ENCODE results near the gene OR2AG2.

DNA sequence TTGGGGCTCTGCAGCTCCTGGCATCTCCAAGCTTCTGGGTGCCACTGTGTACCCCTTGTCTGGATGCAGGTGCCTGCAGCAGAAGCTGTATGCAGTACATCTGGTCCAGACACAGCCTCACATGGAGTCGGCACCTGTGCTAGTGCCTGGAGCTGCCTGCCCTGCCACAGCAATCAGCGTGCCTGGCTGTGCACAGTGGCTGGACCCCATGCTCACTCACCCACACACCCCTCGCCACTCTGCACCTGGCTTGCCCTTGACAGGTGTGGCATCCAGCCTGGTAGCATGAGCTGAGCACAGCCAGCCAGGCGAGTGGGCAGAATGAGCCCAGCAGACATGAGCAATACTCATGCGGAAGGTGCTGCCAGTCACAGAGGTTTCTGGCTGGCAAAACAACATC is 47.2 kb upstream of the OR2AG2 start:
- no peak for TF ChIP-seq CTCF (IDR thresholded peaks at IDR 0.05)
- TF ChIP-seq, protein P1, sequence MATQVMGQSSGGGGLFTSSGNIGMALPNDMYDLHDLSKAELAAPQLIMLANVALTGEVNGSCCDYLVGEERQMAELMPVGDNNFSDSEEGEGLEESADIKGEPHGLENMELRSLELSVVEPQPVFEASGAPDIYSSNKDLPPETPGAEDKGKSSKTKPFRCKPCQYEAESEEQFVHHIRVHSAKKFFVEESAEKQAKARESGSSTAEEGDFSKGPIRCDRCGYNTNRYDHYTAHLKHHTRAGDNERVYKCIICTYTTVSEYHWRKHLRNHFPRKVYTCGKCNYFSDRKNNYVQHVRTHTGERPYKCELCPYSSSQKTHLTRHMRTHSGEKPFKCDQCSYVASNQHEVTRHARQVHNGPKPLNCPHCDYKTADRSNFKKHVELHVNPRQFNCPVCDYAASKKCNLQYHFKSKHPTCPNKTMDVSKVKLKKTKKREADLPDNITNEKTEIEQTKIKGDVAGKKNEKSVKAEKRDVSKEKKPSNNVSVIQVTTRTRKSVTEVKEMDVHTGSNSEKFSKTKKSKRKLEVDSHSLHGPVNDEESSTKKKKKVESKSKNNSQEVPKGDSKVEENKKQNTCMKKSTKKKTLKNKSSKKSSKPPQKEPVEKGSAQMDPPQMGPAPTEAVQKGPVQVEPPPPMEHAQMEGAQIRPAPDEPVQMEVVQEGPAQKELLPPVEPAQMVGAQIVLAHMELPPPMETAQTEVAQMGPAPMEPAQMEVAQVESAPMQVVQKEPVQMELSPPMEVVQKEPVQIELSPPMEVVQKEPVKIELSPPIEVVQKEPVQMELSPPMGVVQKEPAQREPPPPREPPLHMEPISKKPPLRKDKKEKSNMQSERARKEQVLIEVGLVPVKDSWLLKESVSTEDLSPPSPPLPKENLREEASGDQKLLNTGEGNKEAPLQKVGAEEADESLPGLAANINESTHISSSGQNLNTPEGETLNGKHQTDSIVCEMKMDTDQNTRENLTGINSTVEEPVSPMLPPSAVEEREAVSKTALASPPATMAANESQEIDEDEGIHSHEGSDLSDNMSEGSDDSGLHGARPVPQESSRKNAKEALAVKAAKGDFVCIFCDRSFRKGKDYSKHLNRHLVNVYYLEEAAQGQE (IDR thresholded peaks at IDR 0.05; ENCODE audit: insufficient read depth in 1 of 2, low read depth in 2 of 2, low read length in 1 of 2) = no peak

Measured in Panc1 (cell line).